Measurements from ENCODE around the gene UTP15.

Gene UTP15

DNA sequence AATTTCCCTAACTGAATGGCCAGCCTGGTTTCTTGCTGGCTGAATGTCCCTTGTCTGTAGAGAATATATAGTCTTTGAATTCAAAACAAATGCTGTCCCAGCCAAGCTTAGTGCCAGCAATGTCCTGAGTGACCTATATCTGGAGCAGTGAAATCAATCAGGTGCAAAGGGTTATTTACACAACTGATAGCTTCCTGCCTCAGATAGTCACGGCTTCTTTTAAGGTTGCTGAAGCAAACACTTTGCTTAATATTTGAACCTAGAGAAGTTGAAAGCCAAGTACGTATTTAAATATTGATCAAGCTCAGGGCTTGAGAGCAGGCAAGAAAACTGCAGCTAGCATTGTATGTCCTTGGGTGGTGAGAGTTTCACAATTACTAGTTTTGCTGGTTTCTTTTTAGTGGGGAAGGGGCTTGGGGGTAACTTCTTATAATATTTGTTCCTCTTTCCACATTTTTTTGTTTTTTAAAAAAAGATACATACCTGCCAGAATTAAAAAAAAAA lies 58.4 kb downstream of the UTP15 start:
- DNase-seq (ENCODE audit: low read depth in 2 of 2) = no peak

DNA sequence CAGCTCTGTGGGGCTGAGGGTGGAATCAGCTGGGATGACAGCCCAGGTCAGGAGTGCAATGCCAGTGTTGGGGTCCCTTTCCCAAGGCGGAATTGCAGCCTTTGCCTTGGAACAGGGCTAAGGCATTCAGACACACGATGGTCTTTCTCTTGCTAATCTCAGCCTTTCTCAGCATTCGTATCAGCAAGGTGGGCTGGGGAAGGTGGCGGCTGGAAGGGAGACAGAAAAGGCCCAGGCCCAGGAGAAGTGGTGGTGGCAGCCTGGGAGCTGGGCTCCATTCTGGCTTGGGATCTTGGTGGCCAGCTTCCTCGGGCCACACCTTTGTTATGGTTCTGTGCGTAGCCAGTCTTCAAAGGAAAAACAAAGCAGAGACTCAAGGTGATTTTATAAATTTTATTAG lies 59.3 kb downstream of the UTP15 start:
- no peak for DNase-seq (ENCODE audit: low read depth in 2 of 2)

GRCh38 chr5:73625372-73625943 lies 59.9 kb downstream of the UTP15 start:
- DNase-seq (ENCODE audit: low read depth in 2 of 2) = no peak

- DNase-seq (ENCODE audit: low read depth in 2 of 2) = peak in 1 of 2 donors; percentile 24
Measured at GRCh38 chr5:73625944-73626811, 60.6 kb downstream of the UTP15 start, which contains the start of gene ARHGEF28. ARHGEF28 (plus strand) TSS chr5:73626196; CDS start chr5:73684852, 58,656 bp downstream.

GRCh38 chr5:73626814-73627313 lies 61.3 kb downstream of the UTP15 start:
- no peak for DNase-seq (ENCODE audit: low read depth in 2 of 2)

DNA sequence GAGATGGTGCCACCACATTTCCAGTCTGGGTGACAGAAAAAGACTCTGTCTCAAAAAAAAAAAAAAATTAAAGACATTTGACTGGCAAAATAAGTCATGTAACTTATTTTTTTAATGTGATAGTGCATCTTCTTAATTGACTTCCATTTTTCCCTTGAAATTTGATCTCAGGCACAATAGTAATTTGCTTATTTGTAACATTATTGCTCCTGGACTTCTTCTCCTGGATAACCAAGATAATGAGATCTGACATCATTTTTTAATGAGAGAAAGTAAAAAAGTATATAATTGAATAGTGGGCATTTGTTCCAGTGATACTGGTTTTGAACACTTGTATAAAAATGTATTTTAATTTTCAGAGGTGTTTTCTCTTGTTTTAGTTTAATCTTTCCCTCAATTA lies 63.9 kb downstream of the UTP15 start:
- no peak for DNase-seq (ENCODE audit: low read depth in 2 of 2)

- no peak for DNase-seq (ENCODE audit: low read depth in 2 of 2)
Measured at GRCh38 chr5:73630765-73631164, 65.2 kb downstream of the UTP15 start.

DNA sequence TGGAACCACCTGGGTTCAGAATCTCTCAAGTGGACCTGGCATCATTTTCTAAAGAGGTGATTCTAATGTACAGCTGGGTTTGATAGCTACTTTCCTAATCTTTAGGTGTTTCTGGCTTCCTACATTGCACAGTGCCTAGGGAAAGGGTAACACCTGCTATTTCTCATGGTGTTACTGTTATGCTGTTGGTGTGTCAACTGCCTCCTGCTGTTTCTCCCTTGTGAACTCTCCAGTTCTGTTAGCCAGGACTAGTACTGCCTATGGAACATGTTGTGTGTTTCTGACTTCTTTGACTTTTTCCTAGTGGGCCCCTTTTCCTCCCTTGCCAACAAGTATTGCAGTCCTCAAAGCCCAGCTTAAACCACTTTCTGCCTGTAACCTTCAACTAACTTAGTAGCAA lies 66.0 kb downstream of the UTP15 start:
- DNase-seq (ENCODE audit: low read depth in 2 of 2) = no peak

Measured in stimulated activated CD4-positive, alpha-beta T cell treated with anti-CD3 and anti-CD28 coated beads, Interleukin-1b, Interleukin-23, amount 100 ng/mL, for 4 hours (primary cell).